K562 (cell line): Measurements from ENCODE around the gene CPED1. TPM values are rescaled to one million over a fixed set of nuclear protein-coding genes. Genes with fewer than 3 reads are reported as not detected.

Source experiments
- ATAC-seq: fragments of 200-7000 bp; cut with Tn5 transposase; 3 replicates; pipeline ENCODE4 v1.9.1; 2020; ENCODE audit warnings: moderate library complexity
- BruUV-seq: library from RNA; stranded (reverse); fragments of 400-500 nt; replicated peaks from 2 replicates; lab custom pipeline; 2021; lab: Mats Ljungman, UMichigan
- CTCF ChIA-PET: fragments of 300-600 bp; formaldehyde crosslinking; extraction: SDS; loops from one replicate; lab custom pipeline; 2021; ENCODE audit warnings: low intra/inter-chr PET ratio; lab: Yijun Ruan, JAX
- POLR2A ChIA-PET: fragments of 300-600, 350-650 bp; sonication (Branson Sonifier 250); formaldehyde crosslinking; extraction: SDS; loops from one replicate; lab custom pipeline; 2021; ENCODE audit warnings: antibody characterized with exemption, inconsistent platforms; lab: Yijun Ruan, JAX
- DNase-seq, 4 experiments: peaks; one replicate each; pipeline versions ENCODE4 v3.0.0 to v3.0.0-alpha.2; 2011 to 2018; ENCODE audit warnings: low spot score in 3 of 4, mixed read lengths in 3 of 4; ENCODE audit errors: extremely low read depth in 1 of 4
- FAIRE-seq: peaks from 2 replicates; lab custom pipeline; 2011; peaks lifted over from hg19 to GRCh38; lab: Jason Lieb, UNC
- H2AFZ ChIP-seq: 2 replicates; pipeline ENCODE4 v1.6.0; 2011; ENCODE audit warnings: low read depth, low read length, control low read depth, inconsistent platforms
- H3K27ac ChIP-seq: fragments of 200-600 bp; 3 replicates; pipeline ENCODE4 v1.8.0; 2011; ENCODE audit warnings: low read depth, mild to moderate bottlenecking, control low read depth, inconsistent platforms, low read length, moderate library complexity, mixed read lengths; ENCODE audit errors: extremely low read depth
- H3K27me3 ChIP-seq, 2 experiments: fragments of 300-600 bp in 1 of 2; 2 replicates in 1 of 2; 3 replicates in 1 of 2; pipeline versions ENCODE4 v1.6.0 to v1.8.0; 2011; ENCODE audit warnings: inconsistent platforms in 2 of 2, low read length in 2 of 2, mild to moderate bottlenecking in 1 of 2, mixed read lengths in 1 of 2, moderate library complexity in 1 of 2; ENCODE audit not compliant: control insufficient read depth in 2 of 2, insufficient read depth in 2 of 2
- H3K36me3 ChIP-seq: fragments of 300-600 bp; 3 replicates; pipeline ENCODE4 v1.8.0; 2011; ENCODE audit warnings: mild to moderate bottlenecking, low read length, inconsistent platforms; ENCODE audit not compliant: control insufficient read depth, insufficient read depth
- H3K4me1 ChIP-seq, 2 experiments: fragments of 200-600 bp in 1 of 2; replicated peaks in 1 of 2; 2 replicates in 1 of 2; 3 replicates in 1 of 2; pipeline versions ENCODE4 v1.5.1 to v1.8.0; 2011; ENCODE audit warnings: inconsistent platforms in 2 of 2, low read length in 2 of 2, mild to moderate bottlenecking in 1 of 2, mixed read lengths in 1 of 2, moderate library complexity in 1 of 2; ENCODE audit not compliant: control insufficient read depth in 2 of 2, insufficient read depth in 2 of 2
- H3K4me2 ChIP-seq: 2 replicates; pipeline ENCODE4 v1.6.1; 2011; ENCODE audit warnings: low read length, control low read depth, inconsistent platforms, mixed read lengths; ENCODE audit not compliant: insufficient read depth
- H3K4me3 ChIP-seq: fragments of 200-600 bp; sonication (generic), shearing (Covaris generic); 2 replicates; pipeline ENCODE4 v1.5.1; 2016; ENCODE audit warnings: control low read depth, inconsistent platforms
- H3K79me2 ChIP-seq: fragments of 200-600 bp; 3 replicates; pipeline ENCODE4 v1.8.0; 2011; ENCODE audit warnings: low read length, inconsistent platforms; ENCODE audit not compliant: control insufficient read depth, insufficient read depth
- H3K9ac ChIP-seq, 2 experiments: 2 replicates each; pipeline versions ENCODE4 v1.6.0 to v1.6.1; 2011; ENCODE audit warnings: low read depth in 2 of 2, low read length in 2 of 2, control low read depth in 1 of 2, inconsistent platforms in 1 of 2, mild to moderate bottlenecking in 1 of 2, mixed read lengths in 1 of 2; ENCODE audit not compliant: insufficient read depth in 1 of 2
- H3K9me1 ChIP-seq: one replicate; pipeline ENCODE4 v1.6.0; 2011; ENCODE audit warnings: inconsistent platforms, mild to moderate bottlenecking, low read length, moderate library complexity; ENCODE audit not compliant: control insufficient read depth, insufficient read depth
- H3K9me3 ChIP-seq: replicated peaks from 2 replicates; pipeline ENCODE4 v1.5.1; 2011; ENCODE audit warnings: low read depth, low read length, inconsistent platforms; ENCODE audit not compliant: control insufficient read depth, insufficient read depth
- H4K20me1 ChIP-seq: replicated peaks from 2 replicates; pipeline ENCODE4 v1.6.1; 2011; ENCODE audit warnings: low read length, inconsistent platforms, mixed read lengths; ENCODE audit not compliant: control insufficient read depth, insufficient read depth
- HNRNPK ChIP-seq: fragments of 200-400 bp; formaldehyde crosslinking; IDR thresholded peaks from one replicate; pipeline ENCODE4 v1.6.1; 2018; ENCODE audit warnings: mild to moderate bottlenecking, low read depth, low read length; ENCODE audit not compliant: poor library complexity, severe bottlenecking
- HNRNPLL ChIP-seq: fragments of 200-400 bp; formaldehyde crosslinking; IDR thresholded peaks from 2 replicates; pipeline ENCODE4 v1.6.1; 2017; ENCODE audit warnings: low read length, low read depth, mild to moderate bottlenecking; ENCODE audit not compliant: poor library complexity, severe bottlenecking
- IRF2 ChIP-seq: sonication (generic); formaldehyde crosslinking; IDR thresholded peaks from 2 replicates; pipeline ENCODE4 v1.8.1; 2022; ENCODE audit warnings: mild to moderate bottlenecking, missing genetic modification reagents
- LARP7 ChIP-seq: fragments of 450-650 bp; IDR thresholded peaks from 2 replicates; pipeline ENCODE4 v1.6.1; 2016
- POLR2G ChIP-seq: fragments of 200-400 bp; formaldehyde crosslinking; IDR thresholded peaks from 2 replicates; pipeline ENCODE4 v1.6.1; 2017; ENCODE audit warnings: low read depth, mild to moderate bottlenecking, antibody characterized with exemption, low read length, moderate library complexity
- RB1 ChIP-seq: fragments of 450-650 bp; IDR thresholded peaks from 2 replicates; pipeline ENCODE4 v1.6.1; 2017; ENCODE audit warnings: low read depth, mild to moderate bottlenecking
- RNF2 ChIP-seq: sonication (generic); IDR thresholded peaks from 2 replicates; pipeline ENCODE4 v1.6.1; 2016
- XRCC5 ChIP-seq: fragments of 200-400 bp; formaldehyde crosslinking; IDR thresholded peaks from 2 replicates; pipeline ENCODE4 v1.6.1; 2017; ENCODE audit warnings: low read depth, mild to moderate bottlenecking, low read length
- ZNF316 ChIP-seq: fragments of 450-650 bp; IDR thresholded peaks from 2 replicates; pipeline ENCODE4 v1.6.1; 2016
- WGBS: fragments of 100-300 bp; shearing (Covaris generic); methylation state at CpG from one replicate; pipeline ENCODE4 v1.1.6; 2016; ENCODE audit warnings: low coverage, mixed read lengths; ENCODE audit not compliant: insufficient coverage; ENCODE audit errors: missing lambda C conversion rate; 5-methylcytosine and 5-hydroxymethylcytosine counted together
- in situ Hi-C: fragments of 300-500 bp; cut with MboI; formaldehyde crosslinking; loops from 4 replicates; pipeline ENCODE4 v1.15.0; 2018; ENCODE audit warnings: inconsistent platforms, mixed read lengths
- intact Hi-C: fragments of 100-400 bp; cut with micrococcal nuclease; formaldehyde crosslinking; loops from 2 replicates; pipeline ENCODE4 v1.14.2; 2022
- polyA plus RNA-seq, 8 experiments: library from polyadenylated mRNA; depleted of rRNA in 4 of 8; stranded (reverse) in 5 of 8; unstranded in 3 of 8; fragments of >200 nt; fragmentation: Nextera tagmentation in 2 of 8; fragmentation: Illumina TruSeq in 1 of 8; extraction: Ambion mirVana in 2 of 8; extraction: Trizol in 1 of 8; gene quantifications; 2 replicates each; pipeline versions ENCODE4 v1.2.1 to v1.2.3, GENCODE V29; 2011 to 2014; ENCODE audit warnings: inconsistent platforms in 1 of 8, missing spikeins in 1 of 8
- total RNA-seq, 7 experiments: library from RNA; depleted of rRNA in 6 of 7; stranded (reverse); fragments of >200 nt in 6 of 7; fragmentation: Illumina TruSeq in 2 of 7; extraction: Trizol in 2 of 7; gene quantifications; 2 replicates each; pipeline versions ENCODE4 v1.2.1 to v1.2.3, GENCODE V29; 2011 to 2021; ENCODE audit warnings: low replicate concordance in 1 of 7
- TF ChIP-seq, protein P1 (sequence below): fragments of 250-450 bp; sonication (Bioruptor Pico); IDR thresholded peaks from 2 replicates; pipeline ENCODE4 v1.4.0; 2020; ENCODE audit warnings: mild to moderate bottlenecking
- TF ChIP-seq, protein P2 (sequence below): fragments of 250-450 bp; sonication (Bioruptor Pico); IDR thresholded peaks from 2 replicates; pipeline ENCODE4 v1.6.1; 2021; ENCODE audit warnings: mild to moderate bottlenecking
- TF ChIP-seq, protein P3 (sequence below): fragments of 450-650 bp; IDR thresholded peaks from 2 replicates; pipeline ENCODE4 v1.6.1; 2017; ENCODE audit warnings: antibody characterized with exemption, mild to moderate bottlenecking
- TF ChIP-seq, protein P4 (sequence below): IDR thresholded peaks from 3 replicates; pipeline ENCODE4 v1.6.1; 2011; ENCODE audit warnings: borderline replicate concordance, mild to moderate bottlenecking, moderate library complexity; ENCODE audit not compliant: insufficient read length; ENCODE audit errors: extremely low read depth

CPED1 gene
- total and polyA plus RNA-seq, 9 of the 15 experiments (the other 6 are each of a cell fraction or from before 2014, with no cell fraction given), result 195 to 393 (median 290) TPM

DNA sequence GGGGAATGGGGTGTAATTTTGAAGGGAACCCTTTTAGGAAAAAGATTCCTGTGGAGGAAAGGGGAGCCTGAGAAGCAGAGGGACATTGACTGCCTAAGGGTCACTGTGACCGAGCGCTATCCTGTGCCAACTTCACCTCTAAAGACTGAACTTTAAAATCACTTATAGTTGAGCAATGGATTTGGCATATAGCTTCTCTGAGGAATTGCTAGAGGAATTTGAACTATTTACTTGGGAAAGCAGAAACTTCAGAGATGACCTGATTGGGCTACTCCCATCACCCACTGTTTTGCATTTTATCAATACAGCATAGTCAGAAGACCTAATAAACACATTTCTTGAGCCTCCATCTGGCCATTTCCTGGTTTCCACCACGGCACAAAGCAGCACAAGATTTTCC, 316.6 kb downstream of the CPED1 start (continued):
- TF ChIP-seq, protein P1, sequence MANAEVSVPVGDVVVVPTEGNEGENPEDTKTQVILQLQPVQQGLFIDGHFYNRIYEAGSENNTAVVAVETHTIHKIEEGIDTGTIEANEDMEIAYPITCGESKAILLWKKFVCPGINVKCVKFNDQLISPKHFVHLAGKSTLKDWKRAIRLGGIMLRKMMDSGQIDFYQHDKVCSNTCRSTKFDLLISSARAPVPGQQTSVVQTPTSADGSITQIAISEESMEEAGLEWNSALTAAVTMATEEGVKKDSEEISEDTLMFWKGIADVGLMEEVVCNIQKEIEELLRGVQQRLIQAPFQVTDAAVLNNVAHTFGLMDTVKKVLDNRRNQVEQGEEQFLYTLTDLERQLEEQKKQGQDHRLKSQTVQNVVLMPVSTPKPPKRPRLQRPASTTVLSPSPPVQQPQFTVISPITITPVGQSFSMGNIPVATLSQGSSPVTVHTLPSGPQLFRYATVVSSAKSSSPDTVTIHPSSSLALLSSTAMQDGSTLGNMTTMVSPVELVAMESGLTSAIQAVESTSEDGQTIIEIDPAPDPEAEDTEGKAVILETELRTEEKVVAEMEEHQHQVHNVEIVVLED (CRISPR knock-in tag), result no peak
- TF ChIP-seq IRF2 (CRISPR knock-in tag) (no peak), ZNF316 (no peak), POLR2G (0 out of 2 replicates have a peak, but pooled peaks have one; percentile 28), XRCC5 (no peak), RNF2 (no peak), LARP7 (no peak), HNRNPK (no peak)
- TF ChIP-seq, protein P2, sequence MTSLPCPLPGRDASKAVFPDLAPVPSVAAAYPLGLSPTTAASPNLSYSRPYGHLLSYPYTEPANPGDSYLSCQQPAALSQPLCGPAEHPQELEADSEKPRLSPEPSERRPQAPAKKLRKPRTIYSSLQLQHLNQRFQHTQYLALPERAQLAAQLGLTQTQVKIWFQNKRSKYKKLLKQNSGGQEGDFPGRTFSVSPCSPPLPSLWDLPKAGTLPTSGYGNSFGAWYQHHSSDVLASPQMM, result no peak

DNA sequence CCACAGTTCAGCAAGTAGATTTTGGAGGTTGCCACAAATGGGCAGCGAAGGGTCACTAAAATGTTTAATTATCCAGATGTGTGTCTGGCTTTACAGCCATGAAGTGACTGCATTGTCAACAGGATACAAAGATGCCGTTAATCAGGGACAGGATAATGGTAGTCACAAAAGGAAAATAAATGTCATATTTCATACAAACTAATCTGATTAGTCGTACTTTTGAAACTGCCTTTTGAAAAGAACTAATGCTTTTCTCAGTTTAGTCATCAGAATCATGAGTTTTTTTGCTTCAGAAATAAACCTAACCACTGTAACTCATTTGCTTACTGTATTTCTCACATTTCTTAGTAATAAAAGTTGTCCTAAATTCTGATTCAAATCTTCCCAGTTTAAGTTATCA, 318.1 kb downstream of the CPED1 start:
- WGBS, result 33% methylated on average over 3 of the region's 3 CpGs
- H3K9ac ChIP-seq, result no peak overlapping the region
- H3K27me3 ChIP-seq, result peaks cover 0 to 3% of the 10 kb centered on the region in 2 experiments; a peak in 1 of 5 replicates
- no peak overlapping the region for H2AFZ ChIP-seq
- H3K36me3 ChIP-seq, result no peaks in the 10 kb centered on the region
- H3K4me1 ChIP-seq, result no peaks in the 10 kb centered on the region
- BruUV-seq, result no TSS peak
- H3K9me1 ChIP-seq, result no peaks in the 10 kb centered on the region
- intact Hi-C loops, result no loop called here
- no peaks in the 10 kb centered on the region for H3K9me3 ChIP-seq
- no peaks in the 10 kb centered on the region for H4K20me1 ChIP-seq
- H3K4me2 ChIP-seq, result no peak overlapping the region
- in situ Hi-C loops, result no loop called here
- H3K79me2 ChIP-seq, result no peaks in the 10 kb centered on the region
- no peak overlapping the region for H3K4me3 ChIP-seq
- POLR2A ChIA-PET, result no interaction called here
- no peak overlapping the region for H3K27ac ChIP-seq
- DNase-seq (no peak), FAIRE-seq (no peak), ATAC-seq (no peak)
- CTCF ChIA-PET, result no interaction called here
- TF ChIP-seq, protein P3, sequence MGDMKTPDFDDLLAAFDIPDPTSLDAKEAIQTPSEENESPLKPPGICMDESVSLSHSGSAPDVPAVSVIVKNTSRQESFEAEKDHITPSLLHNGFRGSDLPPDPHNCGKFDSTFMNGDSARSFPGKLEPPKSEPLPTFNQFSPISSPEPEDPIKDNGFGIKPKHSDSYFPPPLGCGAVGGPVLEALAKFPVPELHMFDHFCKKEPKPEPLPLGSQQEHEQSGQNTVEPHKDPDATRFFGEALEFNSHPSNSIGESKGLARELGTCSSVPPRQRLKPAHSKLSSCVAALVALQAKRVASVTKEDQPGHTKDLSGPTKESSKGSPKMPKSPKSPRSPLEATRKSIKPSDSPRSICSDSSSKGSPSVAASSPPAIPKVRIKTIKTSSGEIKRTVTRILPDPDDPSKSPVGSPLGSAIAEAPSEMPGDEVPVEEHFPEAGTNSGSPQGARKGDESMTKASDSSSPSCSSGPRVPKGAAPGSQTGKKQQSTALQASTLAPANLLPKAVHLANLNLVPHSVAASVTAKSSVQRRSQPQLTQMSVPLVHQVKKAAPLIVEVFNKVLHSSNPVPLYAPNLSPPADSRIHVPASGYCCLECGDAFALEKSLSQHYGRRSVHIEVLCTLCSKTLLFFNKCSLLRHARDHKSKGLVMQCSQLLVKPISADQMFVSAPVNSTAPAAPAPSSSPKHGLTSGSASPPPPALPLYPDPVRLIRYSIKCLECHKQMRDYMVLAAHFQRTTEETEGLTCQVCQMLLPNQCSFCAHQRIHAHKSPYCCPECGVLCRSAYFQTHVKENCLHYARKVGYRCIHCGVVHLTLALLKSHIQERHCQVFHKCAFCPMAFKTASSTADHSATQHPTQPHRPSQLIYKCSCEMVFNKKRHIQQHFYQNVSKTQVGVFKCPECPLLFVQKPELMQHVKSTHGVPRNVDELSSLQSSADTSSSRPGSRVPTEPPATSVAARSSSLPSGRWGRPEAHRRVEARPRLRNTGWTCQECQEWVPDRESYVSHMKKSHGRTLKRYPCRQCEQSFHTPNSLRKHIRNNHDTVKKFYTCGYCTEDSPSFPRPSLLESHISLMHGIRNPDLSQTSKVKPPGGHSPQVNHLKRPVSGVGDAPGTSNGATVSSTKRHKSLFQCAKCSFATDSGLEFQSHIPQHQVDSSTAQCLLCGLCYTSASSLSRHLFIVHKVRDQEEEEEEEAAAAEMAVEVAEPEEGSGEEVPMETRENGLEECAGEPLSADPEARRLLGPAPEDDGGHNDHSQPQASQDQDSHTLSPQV, result no peak
- TF ChIP-seq, protein P4, sequence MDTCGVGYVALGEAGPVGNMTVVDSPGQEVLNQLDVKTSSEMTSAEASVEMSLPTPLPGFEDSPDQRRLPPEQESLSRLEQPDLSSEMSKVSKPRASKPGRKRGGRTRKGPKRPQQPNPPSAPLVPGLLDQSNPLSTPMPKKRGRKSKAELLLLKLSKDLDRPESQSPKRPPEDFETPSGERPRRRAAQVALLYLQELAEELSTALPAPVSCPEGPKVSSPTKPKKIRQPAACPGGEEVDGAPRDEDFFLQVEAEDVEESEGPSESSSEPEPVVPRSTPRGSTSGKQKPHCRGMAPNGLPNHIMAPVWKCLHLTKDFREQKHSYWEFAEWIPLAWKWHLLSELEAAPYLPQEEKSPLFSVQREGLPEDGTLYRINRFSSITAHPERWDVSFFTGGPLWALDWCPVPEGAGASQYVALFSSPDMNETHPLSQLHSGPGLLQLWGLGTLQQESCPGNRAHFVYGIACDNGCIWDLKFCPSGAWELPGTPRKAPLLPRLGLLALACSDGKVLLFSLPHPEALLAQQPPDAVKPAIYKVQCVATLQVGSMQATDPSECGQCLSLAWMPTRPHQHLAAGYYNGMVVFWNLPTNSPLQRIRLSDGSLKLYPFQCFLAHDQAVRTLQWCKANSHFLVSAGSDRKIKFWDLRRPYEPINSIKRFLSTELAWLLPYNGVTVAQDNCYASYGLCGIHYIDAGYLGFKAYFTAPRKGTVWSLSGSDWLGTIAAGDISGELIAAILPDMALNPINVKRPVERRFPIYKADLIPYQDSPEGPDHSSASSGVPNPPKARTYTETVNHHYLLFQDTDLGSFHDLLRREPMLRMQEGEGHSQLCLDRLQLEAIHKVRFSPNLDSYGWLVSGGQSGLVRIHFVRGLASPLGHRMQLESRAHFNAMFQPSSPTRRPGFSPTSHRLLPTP, result no peak
- TF ChIP-seq HNRNPLL (no peak), RB1 (no peak), POLR2G (peak; percentile 64)
